HG03060 (cell line): Measurements from ENCODE around the gene MAB21L2.

Experiments used
- ATAC-seq: cut with Tn5 transposase; IDR thresholded peaks from one replicate; pipeline ENCODE4 v1.9.1; 2021; ENCODE audit warnings: low read depth, moderate number of reproducible peaks; ENCODE audit not compliant: unreplicated experiment

Gene MAB21L2

DNA sequence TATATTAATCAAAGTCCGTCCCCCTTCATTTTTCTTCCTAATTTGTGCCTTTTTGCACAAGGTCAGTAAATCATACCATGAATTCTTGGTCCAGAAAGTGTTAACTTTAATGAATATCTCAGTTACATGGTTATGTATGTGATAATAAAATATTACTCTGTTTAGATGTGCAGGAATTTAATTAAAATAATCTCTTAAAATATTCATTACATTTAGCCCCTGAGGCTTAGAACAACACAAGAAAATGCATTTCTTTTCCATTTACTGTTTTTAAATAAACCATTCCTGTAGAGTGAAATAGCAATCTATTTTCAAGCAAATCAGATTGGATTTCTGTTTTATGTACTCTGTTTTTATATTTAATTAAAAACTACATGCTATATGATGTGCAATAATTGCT, 17.6 kb downstream of the MAB21L2 start:
- no peak for ATAC-seq

DNA sequence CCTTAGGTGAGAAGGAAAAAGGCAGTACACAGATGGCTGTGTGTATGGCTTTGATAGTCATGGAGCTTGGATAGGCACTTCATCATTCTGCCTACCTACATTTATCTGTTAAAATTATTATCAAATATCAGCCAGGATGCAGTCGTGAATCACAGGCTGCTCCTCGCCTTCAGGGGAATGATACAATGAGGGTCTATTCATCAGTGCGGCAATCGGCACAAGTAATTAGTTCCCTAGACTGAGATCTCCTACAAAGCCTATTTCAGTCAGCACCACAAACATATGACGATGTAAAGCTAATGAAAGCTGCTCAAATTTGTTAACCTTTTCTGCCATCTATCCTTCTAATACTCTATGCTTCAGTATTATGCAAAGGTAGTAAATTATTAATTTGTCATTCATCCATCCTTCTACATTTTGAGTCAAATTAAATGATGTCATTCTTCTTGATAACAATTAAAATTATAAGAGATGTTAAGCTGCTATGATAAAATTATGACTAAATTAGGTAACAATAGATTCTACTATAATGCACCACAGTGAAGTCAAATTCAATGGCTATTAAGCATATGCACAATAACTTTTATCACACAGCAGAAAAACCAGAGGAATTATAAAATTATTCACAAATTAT, 19.0 kb downstream of the MAB21L2 start:
- ATAC-seq: no peak

DNA sequence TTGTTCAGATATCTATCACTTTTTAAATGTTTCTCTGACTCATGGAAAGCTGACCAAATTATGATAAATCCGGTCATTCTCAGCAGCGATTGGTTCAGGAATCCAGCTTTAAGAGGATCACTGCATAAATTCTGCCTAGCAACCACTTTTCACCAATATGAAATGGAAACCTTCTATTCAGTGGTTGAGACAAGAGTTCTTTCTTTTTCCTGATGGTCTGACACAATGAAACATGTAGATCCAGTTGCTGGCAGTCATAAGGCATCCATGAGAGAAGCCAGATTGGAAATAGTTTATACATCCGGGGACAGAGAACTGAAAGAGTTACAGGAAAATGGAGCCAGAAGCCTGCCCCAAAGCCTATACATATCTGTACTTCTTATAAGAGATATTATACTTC, 27.2 kb downstream of the MAB21L2 start:
- ATAC-seq: no peak

DNA sequence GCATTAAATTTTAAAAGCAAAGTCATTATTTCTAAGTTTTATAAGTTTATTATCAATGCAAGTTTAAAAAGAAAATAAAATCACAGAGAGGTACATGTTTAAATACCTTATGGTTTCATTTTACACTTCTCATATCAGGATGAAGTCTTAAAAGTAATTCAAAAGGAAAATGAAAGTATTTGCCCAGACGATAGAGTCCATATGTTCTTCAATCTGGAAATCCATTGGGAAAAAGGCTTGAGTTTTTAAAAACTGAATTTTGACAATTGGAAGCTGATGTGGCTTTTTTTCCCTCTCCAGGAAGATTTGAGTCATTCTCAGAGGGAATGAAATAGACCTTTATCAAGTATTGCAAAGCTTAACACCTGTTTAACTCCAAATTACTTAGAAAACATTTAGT, 37.1 kb downstream of the MAB21L2 start:
- no peak for ATAC-seq

DNA sequence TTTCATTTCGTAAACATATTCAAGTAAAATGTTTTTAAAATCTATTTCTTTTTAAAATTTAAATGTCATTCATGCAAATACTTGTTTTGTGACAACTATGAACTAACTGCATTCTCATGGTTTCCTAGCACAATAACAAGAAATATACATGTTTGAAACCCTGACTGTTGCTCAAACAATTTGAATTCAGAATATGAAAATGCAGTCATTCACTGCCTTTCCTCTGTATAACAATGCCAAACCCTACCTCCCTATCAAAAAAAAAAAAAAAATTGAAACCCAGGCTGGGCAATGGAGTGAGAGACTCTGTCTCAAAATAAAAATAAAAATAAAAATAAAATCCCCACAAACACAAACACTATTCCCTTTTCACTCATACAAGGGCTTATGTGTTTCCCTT, 42.1 kb downstream of the MAB21L2 start:
- ATAC-seq: no peak

DNA sequence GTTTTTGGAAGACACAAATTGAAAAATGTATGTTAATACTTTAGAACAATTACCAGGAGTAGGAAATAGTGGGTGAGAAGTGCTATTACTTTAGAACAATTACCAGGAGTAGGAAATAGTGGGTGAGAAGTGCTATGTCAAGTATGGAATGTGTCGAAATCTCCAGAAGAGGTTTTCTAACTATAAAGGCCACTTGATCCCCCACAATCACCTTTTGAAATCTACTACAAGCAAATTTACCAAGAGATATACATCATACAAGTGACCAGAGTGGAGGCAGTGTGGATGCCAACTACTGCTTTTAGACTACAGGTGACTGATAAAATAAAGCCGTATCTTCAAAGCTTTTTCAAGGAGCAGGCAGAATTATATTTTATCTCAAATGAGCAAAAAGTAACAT, 43.1 kb downstream of the MAB21L2 start:
- ATAC-seq: no peak

DNA sequence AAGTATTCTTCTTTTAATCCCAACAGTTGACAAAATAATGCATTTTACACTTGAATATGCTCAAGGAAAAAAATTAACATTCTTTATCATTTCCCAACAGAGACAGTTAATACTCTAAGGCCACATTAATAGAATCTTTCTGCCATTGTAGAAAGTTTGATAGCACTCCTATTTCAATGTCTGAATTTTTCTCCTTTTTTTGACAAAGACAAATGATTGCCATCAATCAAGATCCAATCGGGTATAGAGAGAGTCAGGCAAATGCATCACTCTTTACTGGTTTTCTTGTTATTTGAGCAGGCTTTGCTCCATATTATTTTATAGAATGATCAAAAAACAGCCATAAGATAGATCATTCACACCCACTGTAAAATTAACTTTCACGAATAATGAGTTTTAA, 46.1 kb downstream of the MAB21L2 start:
- ATAC-seq: no peak

DNA sequence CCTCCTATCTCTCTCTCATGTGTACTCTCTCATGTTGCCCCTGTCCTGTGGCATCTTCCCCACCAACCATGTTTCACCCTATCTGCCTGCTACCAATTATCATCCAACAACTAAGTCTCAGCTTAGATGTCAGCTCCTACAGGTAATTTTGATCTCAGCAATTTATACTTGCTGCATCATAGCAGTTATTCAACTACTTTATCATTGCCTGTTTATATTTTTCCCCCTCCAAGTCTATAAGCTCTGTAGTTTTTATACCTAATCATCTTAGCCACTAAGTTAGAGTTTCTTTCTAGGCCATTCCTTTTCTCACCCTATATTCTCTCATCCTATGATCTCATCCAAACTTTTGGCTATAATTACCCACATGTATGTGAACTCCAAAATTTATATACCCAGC, 50.7 kb downstream of the MAB21L2 start:
- no peak for ATAC-seq
